Stimulated activated CD4-positive, alpha-beta T cell treated with anti-CD3 and anti-CD28 coated beads, Interleukin-1b, Interleukin-23, amount 100 ng/mL, for 1 hour (primary cell): ENCODE results near the gene MERTK.
"Not testable (repeated sequence)": the region's sequence is repeated elsewhere in the genome, so short reads cannot be mapped to it uniquely, and the experiment has no call there.

ENCODE experiments used
- DNase-seq, 2 donors: peaks; one replicate each; pipeline ENCODE4 v3.0.0-alpha.2; 2020; ENCODE audit warnings: low read depth in 2 of 2

Gene MERTK

GRCh38 chr2:112008910-112009485 lies 110.6 kb downstream of the MERTK start:
- DNase-seq = no peak

- DNase-seq = no peak
Measured at GRCh38 chr2:112010751-112011150, 112.3 kb downstream of the MERTK start.

- no peak for DNase-seq
Measured at GRCh38 chr2:112012556-112012955, 114.1 kb downstream of the MERTK start.

GRCh38 chr2:112018846-112019245 lies 120.4 kb downstream of the MERTK start:
- no peak for DNase-seq

GRCh38 chr2:112019569-112019982 lies 121.2 kb downstream of the MERTK start:
- no peak for DNase-seq

GRCh38 chr2:112020561-112020960 lies 122.2 kb downstream of the MERTK start:
- DNase-seq = no peak

- no peak for DNase-seq
Measured at GRCh38 chr2:112021290-112021689, 122.9 kb downstream of the MERTK start.

- no peak for DNase-seq
Measured at GRCh38 chr2:112021781-112022231, 123.4 kb downstream of the MERTK start.

- DNase-seq = no peak
Measured at GRCh38 chr2:112023707-112024106, 125.3 kb downstream of the MERTK start.

- DNase-seq = no peak
Measured at GRCh38 chr2:112024231-112024630, 125.8 kb downstream of the MERTK start.

- no peak for DNase-seq
Measured at GRCh38 chr2:112024896-112025491, 126.6 kb downstream of the MERTK start.

GRCh38 chr2:112026509-112026908 lies 128.1 kb downstream of the MERTK start:
- no peak for DNase-seq

- DNase-seq = no peak
Measured at GRCh38 chr2:112027767-112028166, 129.4 kb downstream of the MERTK start.

GRCh38 chr2:112029164-112029563 lies 130.8 kb downstream of the MERTK start:
- no peak for DNase-seq

GRCh38 chr2:112031473-112032223 lies 133.2 kb downstream of the MERTK start:
- no peak for DNase-seq

- no peak for DNase-seq
Measured at GRCh38 chr2:112032224-112032586, 133.8 kb downstream of the MERTK start.

- no peak for DNase-seq
Measured at GRCh38 chr2:112032689-112033465, 134.5 kb downstream of the MERTK start.

GRCh38 chr2:112033600-112033999 lies 135.2 kb downstream of the MERTK start:
- no peak for DNase-seq

GRCh38 chr2:112034924-112035323 lies 136.5 kb downstream of the MERTK start:
- no peak for DNase-seq

GRCh38 chr2:112035786-112036185 lies 137.4 kb downstream of the MERTK start:
- DNase-seq = no peak

- DNase-seq = not testable (repeated sequence)
Measured at GRCh38 chr2:112039556-112039955, 141.1 kb downstream of the MERTK start.

GRCh38 chr2:112040066-112040465 lies 141.7 kb downstream of the MERTK start:
- DNase-seq = not testable (repeated sequence)
